HG03060 (cell line): ENCODE data around the gene TOE1.
"Not testable (repeated sequence)": the region's sequence is repeated elsewhere in the genome, so short reads cannot be mapped to it uniquely, and the experiment has no call there.

ENCODE experiments used
- ATAC-seq: cut with Tn5 transposase; IDR thresholded peaks from one replicate; pipeline ENCODE4 v1.9.1; 2021; ENCODE audit warnings: low read depth, moderate number of reproducible peaks; ENCODE audit not compliant: unreplicated experiment

The TOE1 gene

DNA sequence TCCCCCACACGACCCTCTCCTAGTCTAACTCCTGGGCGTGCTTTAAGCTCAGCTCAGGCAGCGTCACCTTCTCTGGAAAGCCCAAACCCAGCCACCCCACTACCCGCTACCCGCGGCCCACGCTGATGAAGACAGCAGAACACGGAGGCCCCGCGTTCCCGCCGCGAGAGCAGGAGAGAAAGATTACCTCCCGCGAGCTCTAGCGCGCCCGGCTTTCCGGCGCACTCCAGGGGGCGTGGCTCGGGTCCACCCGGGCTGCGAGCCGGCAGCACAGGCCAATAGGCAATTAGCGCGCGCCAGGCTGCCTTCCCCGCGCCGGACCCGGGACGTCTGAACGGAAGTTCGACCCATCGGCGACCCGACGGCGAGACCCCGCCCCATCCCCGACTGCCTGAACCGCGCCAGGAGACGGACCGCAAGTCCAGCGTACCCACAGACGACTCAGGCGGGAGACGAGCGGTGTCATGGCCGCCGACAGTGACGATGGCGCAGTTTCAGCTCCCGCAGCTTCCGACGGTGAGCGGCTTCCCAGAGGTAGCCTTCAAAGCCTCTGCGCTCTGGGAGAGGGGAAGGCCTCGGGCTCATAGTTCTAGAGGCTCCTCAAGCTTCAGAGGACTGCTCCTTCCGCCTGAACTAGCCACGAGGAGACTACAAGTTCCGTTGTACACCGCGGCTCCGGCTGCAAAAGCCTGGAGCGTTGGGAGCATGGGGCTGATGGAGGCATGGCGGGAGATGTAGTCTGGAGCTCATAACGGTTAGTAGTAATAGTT, at the start of gene TOE1, which contains the start of gene MUTYH:
Gene TOE1, plus strand, starts transcription at position 382 of the 770 bp plus-strand sequence. Its CDS starts 83 bp downstream, at position 465.
Gene MUTYH, minus strand, starts transcription at position 652 of the 770 bp plus-strand sequence. CDS start 5,935 bp downstream, outside the sequence.
- peak; percentile 47 for ATAC-seq

DNA sequence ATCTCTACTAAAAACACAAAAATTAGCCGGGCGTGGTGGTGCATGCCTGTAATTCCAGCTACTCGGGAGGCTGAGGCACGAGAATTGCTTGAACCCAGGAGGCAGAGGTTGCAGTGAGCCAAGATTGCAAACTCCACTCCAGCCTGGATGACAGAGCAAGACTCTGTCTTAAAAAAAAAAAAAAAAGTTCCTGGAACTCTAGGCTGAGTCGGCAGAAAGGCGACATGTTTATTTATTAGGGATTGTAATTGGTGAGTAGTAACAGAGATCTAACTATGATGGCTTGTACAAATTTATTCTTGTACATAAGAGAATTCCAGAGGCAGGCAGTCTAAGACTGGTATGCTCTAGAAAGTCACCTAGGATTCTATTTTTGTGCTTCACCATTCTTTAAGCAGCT, 49.0 kb upstream of the TOE1 start:
- not testable (repeated sequence) for ATAC-seq

DNA sequence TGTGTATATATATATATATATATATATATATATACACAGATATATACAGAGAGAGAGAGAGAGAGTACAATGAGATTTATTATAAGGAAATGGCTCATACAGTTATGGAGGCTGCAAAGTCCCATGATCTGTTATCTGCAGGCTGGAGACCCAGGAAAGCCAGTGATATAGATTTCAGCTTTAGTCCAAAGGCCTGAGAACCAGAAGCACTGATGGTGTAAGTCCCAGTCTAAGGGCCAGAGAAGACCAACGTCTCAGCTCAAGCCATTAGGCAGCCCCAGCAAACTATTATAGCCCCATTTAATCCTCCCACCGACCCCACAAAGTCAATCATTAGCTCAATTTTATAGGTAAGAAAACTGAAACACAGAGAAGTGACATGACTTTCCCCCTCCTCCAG, 48.3 kb upstream of the TOE1 start:
- ATAC-seq: no peak

DNA sequence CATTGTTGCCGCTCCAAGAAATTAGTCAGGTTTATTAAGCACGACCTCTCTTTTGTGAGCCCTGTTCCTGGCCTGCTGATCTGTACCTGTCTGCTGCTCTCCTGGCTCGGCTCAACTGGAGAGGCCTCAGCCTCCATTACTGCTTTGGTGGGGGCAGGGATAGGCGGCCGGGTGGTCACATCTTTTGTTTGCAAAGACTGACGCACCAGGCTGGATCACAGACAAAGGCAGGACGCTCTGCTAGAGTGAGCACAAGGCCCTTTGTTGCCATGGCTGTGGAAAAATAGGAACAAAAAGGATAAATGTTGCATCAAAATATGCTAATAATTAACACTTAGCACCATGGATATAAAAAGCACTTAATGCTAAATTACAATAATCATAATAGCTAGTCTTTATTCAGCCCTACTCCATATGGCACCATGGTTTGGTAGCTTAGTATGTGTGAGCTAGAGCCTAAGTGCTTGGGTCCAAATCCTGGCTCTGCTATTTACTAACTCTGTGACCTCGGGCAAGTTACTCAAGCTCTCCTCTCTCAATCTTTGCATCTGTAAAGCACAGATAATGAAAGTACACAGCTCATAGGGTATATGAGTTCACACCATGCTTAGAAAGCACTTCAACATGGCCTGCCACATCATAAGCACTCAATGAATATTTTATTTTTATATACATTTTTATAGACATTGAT, 42.2 kb upstream of the TOE1 start:
- ATAC-seq: no peak

- ATAC-seq: no peak
Observed at GRCh38 chr1:45299296-45299695, 40.7 kb upstream of the TOE1 start.

- no peak for ATAC-seq
Observed at GRCh38 chr1:45299981-45300668, 39.8 kb upstream of the TOE1 start.

GRCh38 chr1:45300669-45300997, 39.3 kb upstream of the TOE1 start:
- no peak for ATAC-seq

DNA sequence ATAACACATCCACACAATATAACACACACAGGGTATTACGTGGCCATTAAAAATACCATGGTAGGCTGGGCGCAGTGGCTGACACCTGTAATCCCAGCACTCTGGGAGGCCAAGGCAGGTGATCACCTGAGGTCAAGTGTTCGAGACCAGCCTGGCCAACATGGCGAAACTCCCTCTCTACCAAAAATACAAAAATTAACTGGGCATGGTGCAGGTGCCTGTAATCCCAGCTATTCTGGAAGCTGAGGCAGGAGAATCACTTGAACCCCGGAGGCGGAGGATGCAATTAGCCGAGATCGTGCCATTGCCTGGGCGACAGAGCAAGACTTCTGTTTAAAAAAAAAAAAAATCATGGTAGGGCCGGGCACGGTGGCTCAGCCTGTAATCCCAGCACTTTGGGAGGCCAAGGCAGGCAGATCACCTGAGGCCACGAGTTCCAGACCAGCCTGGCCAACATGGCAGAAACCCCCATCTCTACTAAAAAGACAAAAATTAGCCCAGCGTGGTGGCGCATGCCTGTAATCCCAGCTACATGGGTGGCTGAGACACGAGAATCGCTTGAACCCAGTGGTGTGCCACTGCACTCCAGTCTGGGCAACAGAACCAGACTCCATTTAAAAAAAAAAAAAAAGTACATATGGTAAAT, 37.3 kb upstream of the TOE1 start:
- no peak for ATAC-seq

GRCh38 chr1:45303520-45304310, 36.3 kb upstream of the TOE1 start:
- ATAC-seq: no peak

DNA sequence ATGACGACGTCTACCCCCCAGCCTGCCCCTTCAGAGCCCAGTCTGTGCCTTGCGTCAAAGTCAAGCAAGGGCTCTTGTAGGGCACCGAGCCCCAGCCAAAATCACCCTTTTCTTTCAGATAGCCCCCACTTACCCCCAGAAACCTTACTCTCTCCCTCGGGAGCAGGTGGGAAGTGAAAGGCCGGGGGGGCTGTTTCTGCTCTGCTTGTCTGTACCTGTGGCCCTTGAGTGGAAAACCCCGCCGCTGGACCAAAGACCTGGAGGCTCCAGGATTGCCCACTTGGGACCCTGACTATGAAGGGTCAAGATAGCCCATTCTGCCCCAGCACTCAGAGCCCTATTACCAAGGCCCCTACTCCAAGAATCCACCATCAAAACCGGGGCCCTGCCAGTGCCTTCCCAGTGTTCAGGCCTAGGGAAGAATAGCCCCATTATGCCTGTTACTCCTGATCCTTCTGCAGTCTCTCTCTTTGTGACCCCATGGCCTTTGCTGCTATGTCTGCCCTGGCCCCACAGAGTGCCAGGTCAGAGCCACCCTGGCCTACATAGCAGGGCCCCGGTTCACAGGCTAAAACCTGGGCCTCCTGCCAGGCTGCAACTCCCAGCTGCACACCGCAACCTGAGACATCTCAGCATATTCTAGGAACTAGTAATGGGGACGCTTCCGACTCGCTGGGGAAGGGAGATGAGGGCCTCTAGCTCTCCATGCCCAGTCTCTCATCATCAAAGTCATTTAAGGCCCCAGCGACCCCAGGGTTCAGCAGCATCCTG, 35.5 kb upstream of the TOE1 start:
- ATAC-seq: no peak

GRCh38 chr1:45305231-45305630, 34.7 kb upstream of the TOE1 start:
- no peak for ATAC-seq

GRCh38 chr1:45306319-45306718, 33.7 kb upstream of the TOE1 start:
- ATAC-seq: no peak

- ATAC-seq: no peak
Observed at GRCh38 chr1:45306905-45307304, 33.1 kb upstream of the TOE1 start.

GRCh38 chr1:45314266-45314665, 25.7 kb upstream of the TOE1 start:
- ATAC-seq: no peak

GRCh38 chr1:45317166-45317565, 22.8 kb upstream of the TOE1 start:
- ATAC-seq: no peak

- no peak for ATAC-seq
Observed at GRCh38 chr1:45319761-45320160, 20.2 kb upstream of the TOE1 start.

GRCh38 chr1:45321444-45321843, 18.5 kb upstream of the TOE1 start:
- no peak for ATAC-seq

DNA sequence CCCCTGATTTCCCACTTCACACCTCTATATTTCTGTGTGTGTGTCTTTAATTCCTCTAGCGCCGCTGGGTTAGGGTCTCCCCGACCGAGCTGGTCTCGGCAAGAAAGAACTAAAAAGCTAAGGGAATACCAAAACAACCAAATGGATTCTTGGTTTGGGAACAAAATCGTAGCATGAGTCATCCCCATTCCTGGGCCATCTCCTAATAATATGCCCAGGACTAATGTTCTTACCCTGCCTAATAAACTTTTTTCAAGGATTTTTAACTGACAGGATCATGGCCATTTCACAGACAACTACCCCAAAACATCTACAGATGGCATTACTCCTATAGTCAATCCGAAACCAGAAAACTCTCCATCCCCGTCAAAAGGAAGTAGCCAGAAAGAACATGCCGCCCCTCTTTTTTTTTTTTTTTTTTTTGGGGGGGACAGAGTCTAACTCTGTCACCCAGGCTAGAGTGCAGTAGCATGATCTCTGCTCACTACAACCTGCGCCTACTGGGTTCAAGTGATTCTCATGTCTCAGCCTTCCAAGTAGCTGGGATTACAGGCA, 17.4 kb upstream of the TOE1 start:
- ATAC-seq: no peak

DNA sequence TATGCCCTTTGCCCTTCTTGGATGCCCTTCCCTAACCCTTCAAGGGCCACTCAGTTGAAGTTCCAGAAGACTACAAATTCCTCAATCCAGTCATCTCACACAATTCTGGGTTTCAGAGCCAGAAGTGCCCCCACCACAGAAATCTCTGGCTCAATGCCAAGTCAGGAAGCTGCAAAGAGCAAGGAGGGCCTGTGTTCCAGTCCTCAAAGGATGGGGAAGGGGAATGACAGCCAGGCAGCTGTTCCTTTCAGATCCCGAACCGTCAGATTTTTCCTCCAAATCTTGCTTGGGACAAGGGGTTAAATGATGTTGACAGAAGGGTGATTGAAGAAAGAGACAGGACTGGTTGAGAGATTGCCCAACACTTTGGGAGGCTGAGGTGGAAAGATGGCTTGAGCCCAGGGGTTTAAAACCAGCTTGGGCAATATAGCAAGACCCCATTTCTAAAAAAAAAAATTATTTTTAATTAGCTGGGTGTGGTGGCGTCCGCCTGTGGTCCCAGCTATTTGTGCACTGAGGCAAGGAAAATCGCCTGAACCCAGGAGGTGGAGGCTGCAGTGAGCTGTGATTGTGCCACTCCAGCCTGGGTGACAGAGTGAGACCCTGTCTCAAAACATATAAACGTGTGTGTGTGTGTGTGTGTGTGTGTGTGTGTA, 14.0 kb upstream of the TOE1 start:
- no peak for ATAC-seq
